Heart right ventricle (tissue), 16 donors: ENCODE results near the gene DNAH8. TPM values are rescaled to one million over a fixed set of nuclear protein-coding genes. Genes with fewer than 3 reads are reported as not detected.

Source experiments
- ATAC-seq, 8 donors: fragments of 200-7000 bp; cut with Tn5 transposase; one replicate each; pipeline ENCODE4 v1.9.1; 2020; ENCODE audit warnings: mild to moderate bottlenecking in 8 of 8, moderate library complexity in 8 of 8, moderate number of reproducible peaks in 1 of 8
- DNase-seq, 2 donors: peaks; one replicate each; pipeline ENCODE4 v3.0.0-alpha.2; 2020
- H3K27ac ChIP-seq, 10 donors: fragments of 200-600 bp; sonication (generic) in 2 of 10; one replicate each; pipeline versions ENCODE4 v1.5.0 to v1.8.0; 2020 to 2022; ENCODE audit warnings: mild to moderate bottlenecking in 3 of 10
- H3K27me3 ChIP-seq, 7 donors: fragments of 200-600 bp; one replicate each; pipeline ENCODE4 v1.8.0; 2021 to 2022; ENCODE audit warnings: mild to moderate bottlenecking in 2 of 7
- H3K36me3 ChIP-seq, 9 donors: fragments of 200-600 bp; sonication (generic) in 1 of 9; one replicate each; pipeline versions ENCODE4 v1.5.0 to v1.8.0; 2020 to 2022; ENCODE audit warnings: mild to moderate bottlenecking in 2 of 9
- H3K4me1 ChIP-seq, 9 donors: fragments of 200-600 bp; sonication (generic) in 1 of 9; one replicate each; pipeline versions ENCODE4 v1.5.0 to v1.8.0; 2020 to 2022; ENCODE audit warnings: mild to moderate bottlenecking in 4 of 9
- H3K4me3 ChIP-seq, 10 donors: fragments of 200-600 bp; sonication (generic) in 2 of 10; one replicate each; pipeline versions ENCODE4 v1.5.0 to v1.8.0; 2020 to 2022; ENCODE audit warnings: mild to moderate bottlenecking in 7 of 10, moderate library complexity in 2 of 10
- H3K9me3 ChIP-seq, 11 donors: fragments of 200-600 bp in 10 of 11; sonication (generic) in 2 of 11; one replicate each; pipeline versions ENCODE4 v1.5.0 to v1.8.0; 2013 to 2022; ENCODE audit warnings: mild to moderate bottlenecking in 2 of 11, control low read depth in 1 of 11, moderate library complexity in 1 of 11
- CTCF ChIP-seq, 9 donors: fragments of 200-600 bp; sonication (generic) in 2 of 9; IDR thresholded peaks; one replicate each; pipeline versions ENCODE4 v1.5.0 to v1.8.0; 2021 to 2022; ENCODE audit warnings: antibody characterized with exemption in 9 of 9, mild to moderate bottlenecking in 5 of 9, moderate library complexity in 1 of 9
- WGBS, 2 donors: extraction: QIAGEN DNeasy Blood & Tissue Kit; methylation state at CpG; one replicate each; pipeline ENCODE4 v1.1.7; 2013; ENCODE audit warnings: inconsistent platforms in 1 of 2; 5-methylcytosine and 5-hydroxymethylcytosine counted together
- intact Hi-C, 10 donors: fragments of 100-400 bp; cut with DNase I; formaldehyde crosslinking; loops; one replicate each; pipeline versions ENCODE4 v1.11.1 to v1.14.2; 2022
- polyA plus RNA-seq, 2 donors: library from polyadenylated mRNA; stranded (reverse); fragments of 200-250 nt; gene quantifications; one replicate each; pipeline ENCODE4 v1.2.3, GENCODE V29; 2013
- total RNA-seq, 10 donors: library from RNA; stranded (reverse); fragmentation: NEBNext Ultra II Directional in 3 of 10; extraction: Animal tissue kit (Norgen Biotek cat#: 25700) in 3 of 10; gene quantifications; one replicate each; pipeline versions ENCODE4 v1.2.1 to v1.2.4, GENCODE V29; 2021 to 2023
- donor health status: Arrhythmogenic right ventricular cardiomyopathy.
- donor health status: ischemic (EF 13 %, LVEDD 7.1; RV severe dilation, severe dysfunction).
- donor health status: healthy with polysubstance abuse.
- donor health status: DM: no; HTN: yes; CAD: no.
- donor health status: DM: no; HTN: no; CAD: no.
- donor health status: ischemic (EF 25% LVEDD 6.9; RV normal size, moderate dysfunction).
- donor health status: ischemic (EF 25% LVEDD 5.7; RV mildly dilated, moderate dysfunction).
- donor health status: healthy.
- donor health status: DM: yes; HTN: yes; CAD: no.
- donor health status: Ischemic cardiomyopathy.
- donor health status: ischemic (EF 35%, LVEDD 5.7; RV mildly dilated, moderate dysfunction).
- donor health status: nonischemic (EF 11% LVEDD 7.7; RV severe dilation, severe dysfunction).
- donor health status: DM: yes; HTN: yes; CAD: no.
- donor health status: PGD.
- donor health status: ischemic (EF 29% LVEDD 5.4; RV normal size, mild dysfunction).
- donor health status: nonischemic (EF 23%, LVEDD 6.1; RV moderate dilation, normal function).

Gene DNAH8
- total and polyA plus RNA-seq, 12 donors = 0.02 to 0.09 (median 0.03) TPM; not detected in 8

- WGBS, 2 donors = 4 to 20% methylated on average over 2 of the region's 2 CpGs
- Histone ChIP-seq H3K27me3 (peaks cover 0 to 47% (median 38%) of the 10 kb centered on the region in 7 donors), H3K36me3 (no peaks in the 10 kb centered on the region), H3K9me3 (peaks cover 0 to 11% (median 0%) of the 10 kb centered on the region in 11 donors), H3K27ac (no peak overlapping the region), H3K4me3 (no peak overlapping the region), H3K4me1 (peaks cover 0 to 2% (median 1%) of the 10 kb centered on the region in 9 donors)
- TF ChIP-seq CTCF (IDR thresholded peaks at IDR 0.05) = no peak
- DNase-seq = no peak
- ATAC-seq = no peak
- intact Hi-C loops = no loop called here
Measured at GRCh38 chr6:38720295-38720694, 5.2 kb downstream of the DNAH8 start.

GRCh38 chr6:38722038-38722437 is 6.9 kb downstream of the DNAH8 start:
- intact Hi-C loops = no loop called here
- no peak for TF ChIP-seq CTCF (IDR thresholded peaks at IDR 0.05)

GRCh38 chr6:38722727-38723334 is 7.7 kb downstream of the DNAH8 start:
- WGBS, 2 donors = 90 to 92% methylated on average over 26 of the region's 26 CpGs
- Histone ChIP-seq H3K27me3 (peaks cover 0 to 23% (median 17%) of the 10 kb centered on the region in 7 donors), H3K4me3 (no peak overlapping the region), H3K4me1 (no peaks in the 10 kb centered on the region), H3K9me3 (peaks cover 0 to 11% (median 0%) of the 10 kb centered on the region in 11 donors), H3K36me3 (no peaks in the 10 kb centered on the region), H3K27ac (no peak overlapping the region)
- no peak for ATAC-seq
- TF ChIP-seq CTCF (IDR thresholded peaks at IDR 0.05) = no peak
- intact Hi-C loops = no loop called here
- DNase-seq = no peak

More at GRCh38 chr6:38722038-38722437, 6.9 kb downstream of the DNAH8 start:
- Histone ChIP-seq H3K9me3 (peaks cover 0 to 11% (median 0%) of the 10 kb centered on the region in 11 donors), H3K27me3 (peaks cover 0 to 30% (median 20%) of the 10 kb centered on the region in 7 donors), H3K27ac (no peak overlapping the region), H3K4me3 (no peak overlapping the region), H3K36me3 (no peaks in the 10 kb centered on the region), H3K4me1 (no peaks in the 10 kb centered on the region)
- DNase-seq (no peak), ATAC-seq (no peak)
- 83 to 91% methylated on average over 3 of the region's 3 CpGs for WGBS, 2 donors

- no peak for ATAC-seq
- DNase-seq = no peak
- peaks cover 0 to 18% (median 14%) of the 10 kb centered on the region in 7 donors for H3K27me3 ChIP-seq
- H3K9me3 ChIP-seq = peaks cover 0 to 11% (median 0%) of the 10 kb centered on the region in 11 donors
- WGBS, 2 donors = 95 to 97% methylated on average over 5 of the region's 5 CpGs
- no peaks in the 10 kb centered on the region for H3K4me1 ChIP-seq
- H3K36me3 ChIP-seq = no peaks in the 10 kb centered on the region
- intact Hi-C loops = no loop called here
- H3K27ac ChIP-seq = no peak overlapping the region
- no peak for TF ChIP-seq CTCF (IDR thresholded peaks at IDR 0.05)
- no peak overlapping the region for H3K4me3 ChIP-seq
Measured at GRCh38 chr6:38723783-38724182, 8.7 kb downstream of the DNAH8 start.
